CD4-positive, alpha-beta memory T cell (primary cell): ENCODE measurements around the gene TMEM131. TPM values are rescaled to one million over a fixed set of nuclear protein-coding genes. Genes with fewer than 3 reads are reported as not detected.
A peak's percentile ranks its signal among the peaks of the same experiment; 100 is the strongest.

Experiments used
- CTCF ChIA-PET: fragments of 350-600 bp; sonication (Branson Sonifier 250); formaldehyde crosslinking; loops from one replicate; lab custom pipeline; 2021; ENCODE audit warnings: inconsistent platforms; ENCODE audit not compliant: partially characterized antibody; lab: Charles Lee
- POLR2A ChIA-PET: fragments of 350-600 bp; sonication (Branson Sonifier 250); formaldehyde crosslinking; loops from one replicate; lab custom pipeline; 2021; ENCODE audit not compliant: partially characterized antibody; lab: Charles Lee
- DNase-seq, 5 donors: peaks; one replicate each; pipeline versions ENCODE4 v3.0.0 to v3.0.0-alpha.2; 2020 to 2022; ENCODE audit warnings: mixed read lengths in 1 of 5
- H3K27ac ChIP-seq: one replicate; pipeline ENCODE4 v1.7.0; 2013; ENCODE audit warnings: low read depth, low read length
- H3K27me3 ChIP-seq: 2 replicates; pipeline ENCODE4 v1.7.0; 2013; ENCODE audit warnings: mild to moderate bottlenecking, low read length, moderate library complexity; ENCODE audit not compliant: insufficient read depth
- H3K36me3 ChIP-seq: 2 replicates; pipeline ENCODE4 v1.7.0; 2013; ENCODE audit warnings: mild to moderate bottlenecking, low read length, moderate library complexity; ENCODE audit not compliant: insufficient read depth
- H3K4me1 ChIP-seq: 2 replicates; pipeline ENCODE4 v1.7.0; 2013; ENCODE audit warnings: mild to moderate bottlenecking, low read length, moderate library complexity; ENCODE audit not compliant: insufficient read depth
- H3K4me3 ChIP-seq, 2 donors: one replicate each; pipeline ENCODE4 v1.7.0; 2013; ENCODE audit warnings: low read length in 2 of 2, mild to moderate bottlenecking in 1 of 2
- H3K9me3 ChIP-seq, 2 donors: one replicate each; pipeline ENCODE4 v1.7.0; 2013; ENCODE audit warnings: low read length in 2 of 2, control low read depth in 1 of 2; ENCODE audit not compliant: control insufficient read depth in 1 of 2
- H3K27ac Mint-ChIP-seq, 7 donors: one replicate each; pipeline ENCODE4 v1.8.0; 2020 to 2021; ENCODE audit warnings: mixed read lengths in 7 of 7, mild to moderate bottlenecking in 6 of 7, inconsistent platforms in 3 of 7, moderate library complexity in 3 of 7
- H3K27me3 Mint-ChIP-seq, 2 donors: one replicate each; pipeline ENCODE4 v1.8.0; 2020 to 2021; ENCODE audit warnings: mixed read lengths in 2 of 2
- H3K36me3 Mint-ChIP-seq, 2 donors: one replicate each; pipeline ENCODE4 v1.8.0; 2020 to 2021; ENCODE audit warnings: mixed read lengths in 2 of 2, inconsistent platforms in 1 of 2, mild to moderate bottlenecking in 1 of 2
- H3K4me1 Mint-ChIP-seq, 4 donors: one replicate each; pipeline ENCODE4 v1.8.0; 2020 to 2021; ENCODE audit warnings: mixed read lengths in 4 of 4, mild to moderate bottlenecking in 1 of 4
- H3K4me3 Mint-ChIP-seq, 8 donors: one replicate each; pipeline ENCODE4 v1.8.0; 2020 to 2021; ENCODE audit warnings: mixed read lengths in 8 of 8, mild to moderate bottlenecking in 7 of 8, moderate library complexity in 6 of 8, inconsistent platforms in 3 of 8
- H3K9me3 Mint-ChIP-seq, 8 donors: one replicate each; pipeline ENCODE4 v1.8.0; 2020 to 2021; ENCODE audit warnings: mixed read lengths in 8 of 8, mild to moderate bottlenecking in 5 of 8, inconsistent platforms in 3 of 8, moderate library complexity in 1 of 8
- intact Hi-C: fragments of 100-400 bp; cut with micrococcal nuclease; formaldehyde crosslinking; loops from one replicate; pipeline ENCODE4 v1.15.1; 2023
- polyA plus RNA-seq, 2 donors: library from polyadenylated mRNA; unstranded; fragments of 300-500 nt; fragmentation: Illumina TruSeq; gene quantifications; one replicate each; pipeline ENCODE4 v1.2.3, GENCODE V29; 2021
- total RNA-seq, 2 experiments: library from RNA; stranded (reverse); gene quantifications; one replicate each; pipeline ENCODE4 v1.2.3, GENCODE V29; 2021

Gene TMEM131
- total and polyA plus RNA-seq, 4 experiments from 2014 or later = 6.3 to 47.6 (median 31.4) TPM

GRCh38 chr2:97733341-97734035, 262.3 kb downstream of the TMEM131 start:
- H3K27ac ChIP-seq = no peak overlapping the region
- Mint-ChIP-seq H3K4me1 (peaks cover 18 to 43% (median 31%) of the 10 kb centered on the region in 4 donors), H3K9me3 (peaks cover 0 to 6% (median 0%) of the 10 kb centered on the region in 8 donors), H3K27me3 (no peaks in the 10 kb centered on the region), H3K36me3 (peaks cover 56 to 66% of the 10 kb centered on the region in 2 donors), H3K4me3 (no peak overlapping the region), H3K27ac (peak overlapping the region in 4 of 7 donors; percentile 27 to 70 (median 42))
- DNase-seq = no peak
- no peaks in the 10 kb centered on the region for H3K9me3 ChIP-seq
- POLR2A ChIA-PET = interaction anchor here (0.9 to 1.4 kb wide), 3 partner anchors 9 to 19 kb away, joined by 3 to 7 read pairs (median 4); partner anchors contain the start of gene ZAP70
- H3K36me3 ChIP-seq = peaks cover 93% of the 10 kb centered on the region
- no peaks in the 10 kb centered on the region for H3K27me3 ChIP-seq
- H3K4me3 ChIP-seq = no peak overlapping the region
- H3K4me1 ChIP-seq = peaks cover 10% of the 10 kb centered on the region
- CTCF ChIA-PET = interaction anchor here (1.1 to 2.3 kb wide), 2 partner anchors 23 to 33 kb away, joined by 4 to 9 read pairs; no protein-coding TSS in a partner anchor
- intact Hi-C loops = no loop called here

- H3K4me1 ChIP-seq = peaks cover 18% of the 10 kb centered on the region
Observed at GRCh38 chr2:97732436-97733340, 263.1 kb downstream of the TMEM131 start.

GRCh38 chr2:97731274-97732020, 264.3 kb downstream of the TMEM131 start:
- no peak for DNase-seq
- H3K36me3 ChIP-seq = peaks cover 93% of the 10 kb centered on the region
- H3K4me3 ChIP-seq = no peak overlapping the region
- H3K9me3 ChIP-seq = no peaks in the 10 kb centered on the region
- Mint-ChIP-seq H3K9me3 (peaks cover 0 to 6% (median 0%) of the 10 kb centered on the region in 8 donors), H3K27me3 (no peaks in the 10 kb centered on the region), H3K27ac (peak overlapping the region; percentile 66 to 92 (median 86)), H3K4me1 (peaks cover 33 to 55% (median 42%) of the 10 kb centered on the region in 4 donors), H3K36me3 (peaks cover 60 to 68% of the 10 kb centered on the region in 2 donors), H3K4me3 (peak overlapping the region in 1 of 8 donors; percentile 11)
- ChIA-PET POLR2A (interaction anchor here (2.9 to 3.1 kb wide), 2 partner anchors 10 to 13 kb away, joined by 13 to 16 read pairs; no protein-coding TSS in a partner anchor), CTCF (interaction anchor here (0.5 to 6.7 kb wide), 5 partner anchors 10 to 1776 kb away, joined by 3 to 56 read pairs (median 5); no protein-coding TSS in a partner anchor)
- no peaks in the 10 kb centered on the region for H3K27me3 ChIP-seq
- intact Hi-C loops = no loop called here
- peaks cover 31% of the 10 kb centered on the region for H3K4me1 ChIP-seq
- H3K27ac ChIP-seq = no peak overlapping the region

More at GRCh38 chr2:97732436-97733340, 263.1 kb downstream of the TMEM131 start:
- no peak overlapping the region for H3K4me3 ChIP-seq
- H3K27ac ChIP-seq = no peak overlapping the region
- H3K27me3 ChIP-seq = no peaks in the 10 kb centered on the region
- Mint-ChIP-seq H3K27ac (peak overlapping the region in 1 of 7 donors; percentile 92), H3K36me3 (peaks cover 58 to 68% of the 10 kb centered on the region in 2 donors), H3K4me1 (peaks cover 25 to 47% (median 34%) of the 10 kb centered on the region in 4 donors), H3K4me3 (no peak overlapping the region), H3K9me3 (peaks cover 0 to 6% (median 0%) of the 10 kb centered on the region in 8 donors), H3K27me3 (no peaks in the 10 kb centered on the region)
- ChIA-PET POLR2A (interaction anchor here (1.1 kb wide), 1 partner anchor 10 kb away, joined by 4 read pairs; no protein-coding TSS in a partner anchor), CTCF (interaction anchor here (1.1 to 2.3 kb wide), 2 partner anchors 22 to 32 kb away, joined by 4 to 9 read pairs; no protein-coding TSS in a partner anchor)
- intact Hi-C loops = no loop called here
- H3K9me3 ChIP-seq = no peaks in the 10 kb centered on the region
- DNase-seq = no peak
- peaks cover 93% of the 10 kb centered on the region for H3K36me3 ChIP-seq

GRCh38 chr2:97730245-97730644, 265.5 kb downstream of the TMEM131 start:
- Histone ChIP-seq H3K9me3 (no peaks in the 10 kb centered on the region), H3K27ac (no peak overlapping the region), H3K36me3 (peaks cover 96% of the 10 kb centered on the region), H3K4me1 (peaks cover 43% of the 10 kb centered on the region), H3K27me3 (no peaks in the 10 kb centered on the region), H3K4me3 (no peak overlapping the region)
- ChIA-PET CTCF (interaction anchor here (0.6 to 6.7 kb wide), 9 partner anchors 11 to 140 kb away, joined by 3 to 56 read pairs (median 4); partner anchors contain the start of gene ZAP70), POLR2A (interaction anchor here (1.1 to 6.6 kb wide), 4 partner anchors 11 to 16 kb away, joined by 4 to 46 read pairs (median 14); partner anchors contain the start of gene ZAP70)
- Mint-ChIP-seq H3K27ac (peak overlapping the region in 5 of 7 donors; percentile 16 to 68 (median 36)), H3K36me3 (peaks cover 68 to 76% of the 10 kb centered on the region in 2 donors), H3K9me3 (peaks cover 0 to 6% (median 0%) of the 10 kb centered on the region in 8 donors), H3K4me3 (peak overlapping the region in 1 of 8 donors; percentile 36), H3K27me3 (no peaks in the 10 kb centered on the region), H3K4me1 (peaks cover 39 to 67% (median 49%) of the 10 kb centered on the region in 4 donors)
- DNase-seq = no peak
- intact Hi-C loops = no loop called here

- Histone ChIP-seq H3K27ac (peak overlapping the region; percentile 21), H3K4me1 (peaks cover 52% of the 10 kb centered on the region), H3K27me3 (no peaks in the 10 kb centered on the region), H3K36me3 (peaks cover 94% of the 10 kb centered on the region), H3K9me3 (no peaks in the 10 kb centered on the region), H3K4me3 (no peak overlapping the region)
- Mint-ChIP-seq H3K4me3 (peak overlapping the region in 6 of 8 donors; percentile 29 to 57 (median 42)), H3K36me3 (peaks cover 77 to 83% of the 10 kb centered on the region in 2 donors), H3K27ac (peak overlapping the region; percentile 66 to 92 (median 75)), H3K9me3 (peaks cover 0 to 6% (median 0%) of the 10 kb centered on the region in 8 donors), H3K4me1 (peaks cover 39 to 76% (median 57%) of the 10 kb centered on the region in 4 donors), H3K27me3 (no peaks in the 10 kb centered on the region)
- intact Hi-C loops = no loop called here
- DNase-seq = peak in 1 of 5 donors; percentile 57
- CTCF ChIA-PET = interaction anchor here (1.5 to 6.7 kb wide), 4 partner anchors 13 to 29 kb away, joined by 4 to 56 read pairs (median 14); no protein-coding TSS in a partner anchor
- POLR2A ChIA-PET = interaction anchor here (1.1 to 6.6 kb wide), 4 partner anchors 10 to 14 kb away, joined by 3 to 46 read pairs (median 10); partner anchors contain the start of gene ZAP70
Observed at GRCh38 chr2:97728091-97728731, 267.5 kb downstream of the TMEM131 start.
